Stimulated activated effector memory CD8-positive, alpha-beta T cell treated with anti-CD3 and anti-CD28 coated beads, Interleukin-12 subunit alpha, Interleukin-12 subunit beta, amount 100 ng/mL, for 72 hours (primary cell): Measurements from ENCODE around the gene NBPF1.
A peak's percentile ranks its signal among the peaks of the same experiment; 100 is the strongest.
"Not testable (repeated sequence)": the region's sequence is repeated elsewhere in the genome, so short reads cannot be mapped to it uniquely, and the experiment has no call there.

ENCODE experiments used
- ATAC-seq: fragments of 150-1000 bp; cut with Tn5 transposase; 2 replicates; pipeline ENCODE4 v1.10.0; 2021
- DNase-seq, 2 donors: peaks; one replicate each; pipeline ENCODE4 v3.0.0; 2021 to 2022; ENCODE audit warnings: low spot score in 2 of 2
- H3K27ac Mint-ChIP-seq: one replicate; pipeline ENCODE4 v1.8.0; 2022; ENCODE audit warnings: mild to moderate bottlenecking, mixed read lengths
- H3K36me3 Mint-ChIP-seq: one replicate; pipeline ENCODE4 v1.8.0; 2022; ENCODE audit warnings: mild to moderate bottlenecking, mixed read lengths
- H3K4me1 Mint-ChIP-seq: one replicate; pipeline ENCODE4 v1.8.0; 2022; ENCODE audit warnings: mixed read lengths
- H3K4me3 Mint-ChIP-seq: one replicate; pipeline ENCODE4 v1.8.0; 2022; ENCODE audit warnings: mild to moderate bottlenecking, mixed read lengths
- H3K9me3 Mint-ChIP-seq: one replicate; pipeline ENCODE4 v1.8.0; 2022; ENCODE audit warnings: mixed read lengths

Gene NBPF1

GRCh38 chr1:16617778-16618580 is 4.6 kb upstream of the NBPF1 start:
- H3K4me3 Mint-ChIP-seq = no peak overlapping the region
- ATAC-seq = no peak
- H3K4me1 Mint-ChIP-seq = no peaks in the 10 kb centered on the region
- no peak overlapping the region for H3K27ac Mint-ChIP-seq
- no peaks in the 10 kb centered on the region for H3K9me3 Mint-ChIP-seq
- H3K36me3 Mint-ChIP-seq = no peaks in the 10 kb centered on the region
- peak in 1 of 2 donors; percentile 40 for DNase-seq

GRCh38 chr1:16617114-16617631 is 3.8 kb upstream of the NBPF1 start:
- no peaks in the 10 kb centered on the region for H3K36me3 Mint-ChIP-seq
- no peak for ATAC-seq
- no peak overlapping the region for H3K4me3 Mint-ChIP-seq
- no peak overlapping the region for H3K27ac Mint-ChIP-seq
- H3K9me3 Mint-ChIP-seq = no peaks in the 10 kb centered on the region
- peak in 1 of 2 donors; percentile 57 for DNase-seq
- H3K4me1 Mint-ChIP-seq = no peaks in the 10 kb centered on the region

- H3K4me3 Mint-ChIP-seq = no peak overlapping the region
- H3K4me1 Mint-ChIP-seq = no peaks in the 10 kb centered on the region
- H3K36me3 Mint-ChIP-seq = no peaks in the 10 kb centered on the region
- peak in 1 of 2 donors; percentile 51 for DNase-seq
- H3K9me3 Mint-ChIP-seq = no peaks in the 10 kb centered on the region
- no peak for ATAC-seq
- H3K27ac Mint-ChIP-seq = no peak overlapping the region
Observed at GRCh38 chr1:16615253-16616252, 2.2 kb upstream of the NBPF1 start.

DNA sequence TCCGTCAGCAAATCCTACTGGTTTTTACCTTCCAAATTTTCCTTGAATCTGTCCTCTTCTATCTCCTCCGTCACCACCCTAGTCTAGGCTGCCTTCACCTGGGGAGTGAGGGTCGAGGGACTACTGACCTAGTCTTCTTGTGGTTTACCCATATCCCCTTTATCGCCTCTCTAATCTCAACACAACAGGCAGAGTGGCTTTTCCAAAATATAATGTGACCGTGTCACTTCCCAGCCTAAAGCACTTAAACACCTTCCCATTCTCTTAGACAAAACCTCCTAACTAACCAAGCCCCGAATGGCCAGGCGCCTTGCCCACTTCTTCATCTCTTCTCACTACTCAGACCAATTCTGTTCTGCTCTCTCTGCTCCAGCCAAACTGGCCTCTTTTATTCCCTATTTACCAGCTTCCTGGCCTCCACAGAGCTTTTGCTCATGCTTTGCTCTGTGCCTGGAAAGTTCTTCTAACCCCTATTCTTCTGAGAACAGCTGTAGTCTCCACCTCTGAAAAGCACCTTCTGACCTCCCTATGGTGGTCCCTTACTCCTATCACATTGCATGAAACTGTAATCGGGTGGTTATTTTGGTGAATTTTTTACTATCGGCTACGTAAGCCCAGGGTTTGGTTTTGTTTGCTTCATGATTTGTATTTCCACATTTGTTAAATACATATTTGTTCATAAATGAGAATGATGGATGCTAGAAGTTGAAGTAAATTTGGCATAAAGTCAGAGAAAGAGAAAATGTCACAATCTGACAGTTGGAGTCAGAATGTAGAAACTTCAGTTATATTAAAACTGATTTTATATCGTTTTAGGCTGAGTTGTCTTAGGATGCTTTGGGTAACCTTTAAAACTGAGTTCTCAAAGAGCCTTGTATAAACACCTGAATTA is 1.2 kb upstream of the NBPF1 start:
- no peak overlapping the region for H3K27ac Mint-ChIP-seq
- DNase-seq (peak in 1 of 2 donors; percentile 55), ATAC-seq (no peak)
- no peaks in the 10 kb centered on the region for H3K36me3 Mint-ChIP-seq
- no peaks in the 10 kb centered on the region for H3K4me1 Mint-ChIP-seq
- no peaks in the 10 kb centered on the region for H3K9me3 Mint-ChIP-seq
- H3K4me3 Mint-ChIP-seq = no peak overlapping the region

DNA sequence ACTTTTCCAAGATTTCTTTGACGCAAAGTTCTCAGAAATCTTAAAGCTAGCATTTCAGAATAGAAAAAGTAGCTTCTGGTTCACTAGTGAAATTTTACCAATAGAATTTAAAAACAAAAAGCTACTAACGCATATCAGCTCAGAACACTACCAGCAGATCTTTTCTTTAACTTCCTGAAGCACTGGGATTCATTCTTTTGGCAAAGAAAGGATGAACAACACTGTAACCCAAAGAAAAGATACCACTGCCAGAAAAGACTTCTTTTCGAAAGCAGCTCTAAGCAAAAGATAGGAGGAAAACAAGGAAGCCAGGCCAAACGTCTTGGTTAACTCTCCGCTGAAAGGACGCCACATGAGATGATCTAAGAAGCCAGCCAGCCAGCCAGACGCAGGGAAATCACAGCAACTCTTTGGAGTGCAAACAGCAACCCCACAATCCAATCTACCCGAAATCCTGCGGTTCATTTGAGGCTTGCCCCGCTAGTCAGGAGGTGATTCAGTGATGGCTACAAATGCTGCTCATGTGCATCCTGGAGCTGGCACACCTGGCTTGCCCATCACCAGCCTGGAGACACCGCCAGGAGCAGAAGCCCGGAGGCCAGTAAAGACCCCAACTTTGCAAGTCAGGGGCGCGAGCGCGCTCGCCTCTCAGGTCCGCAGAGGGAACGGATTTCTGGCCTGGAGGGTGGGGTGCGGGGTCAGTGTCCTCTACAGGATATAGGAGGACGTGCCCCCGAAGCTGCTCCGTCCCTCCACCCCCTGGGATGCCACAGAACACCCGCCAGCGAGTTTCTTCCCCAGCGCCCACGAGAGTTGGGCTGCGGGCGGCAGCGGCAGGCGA is 812 bp downstream of the NBPF1 start:
- Mint-ChIP-seq H3K9me3 (no peaks in the 10 kb centered on the region), H3K27ac (no peak overlapping the region), H3K4me3 (no peak overlapping the region), H3K4me1 (no peaks in the 10 kb centered on the region), H3K36me3 (no peaks in the 10 kb centered on the region)
- DNase-seq (peak; percentile 38 to 77), ATAC-seq (peak; percentile 14)

DNA sequence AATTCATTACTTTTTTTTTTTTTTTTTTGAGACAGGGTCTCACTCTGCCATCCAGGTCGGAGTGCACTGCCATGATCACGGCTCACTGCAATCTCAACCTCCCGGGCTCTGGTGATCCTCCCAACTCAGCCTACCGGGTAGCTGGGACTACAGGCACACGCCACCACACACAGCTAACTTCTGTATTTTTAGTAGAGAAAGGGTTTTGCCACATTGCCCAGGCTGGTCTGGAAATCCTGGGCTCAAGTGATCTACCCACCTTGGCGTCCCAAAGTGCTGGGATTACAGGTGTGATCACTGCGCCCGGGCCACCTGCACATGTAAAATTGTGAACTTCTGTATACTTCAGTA is 1.4 kb downstream of the NBPF1 start:
- H3K36me3 Mint-ChIP-seq, H3K9me3 Mint-ChIP-seq, H3K27ac Mint-ChIP-seq, H3K4me3 Mint-ChIP-seq, H3K4me1 Mint-ChIP-seq, ATAC-seq: not testable (repeated sequence)
- DNase-seq = peak in 1 of 2 donors; percentile 52

DNA sequence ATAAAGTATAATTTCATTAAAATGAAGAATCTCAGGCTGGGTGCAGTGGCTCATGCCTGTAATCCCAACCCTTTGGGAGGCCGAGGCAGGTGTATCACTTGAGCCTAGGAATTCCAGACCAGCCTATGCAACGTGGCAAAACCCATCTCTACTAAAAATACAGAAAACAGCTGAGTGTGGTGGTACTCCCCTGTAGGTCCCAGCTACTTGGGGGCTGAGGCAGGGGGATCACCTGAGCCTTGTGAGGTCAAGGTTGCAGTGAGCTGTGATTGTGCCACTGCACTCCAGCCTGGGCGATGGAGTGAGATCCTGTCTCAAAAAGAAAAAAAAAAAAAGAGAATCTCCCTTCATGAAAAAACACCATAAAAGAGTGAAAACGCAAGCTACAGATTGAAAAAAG is 2.2 kb downstream of the NBPF1 start:
- peak in 1 of 2 donors; percentile 47 for DNase-seq
- not testable (repeated sequence) for H3K9me3 Mint-ChIP-seq, H3K27ac Mint-ChIP-seq, H3K4me1 Mint-ChIP-seq, H3K4me3 Mint-ChIP-seq, H3K36me3 Mint-ChIP-seq, ATAC-seq

GRCh38 chr1:16610553-16610952 is 2.8 kb downstream of the NBPF1 start:
- not testable (repeated sequence) for H3K9me3 Mint-ChIP-seq, H3K4me3 Mint-ChIP-seq, H3K27ac Mint-ChIP-seq, ATAC-seq, H3K4me1 Mint-ChIP-seq, H3K36me3 Mint-ChIP-seq
- DNase-seq = peak in 1 of 2 donors; percentile 45

DNA sequence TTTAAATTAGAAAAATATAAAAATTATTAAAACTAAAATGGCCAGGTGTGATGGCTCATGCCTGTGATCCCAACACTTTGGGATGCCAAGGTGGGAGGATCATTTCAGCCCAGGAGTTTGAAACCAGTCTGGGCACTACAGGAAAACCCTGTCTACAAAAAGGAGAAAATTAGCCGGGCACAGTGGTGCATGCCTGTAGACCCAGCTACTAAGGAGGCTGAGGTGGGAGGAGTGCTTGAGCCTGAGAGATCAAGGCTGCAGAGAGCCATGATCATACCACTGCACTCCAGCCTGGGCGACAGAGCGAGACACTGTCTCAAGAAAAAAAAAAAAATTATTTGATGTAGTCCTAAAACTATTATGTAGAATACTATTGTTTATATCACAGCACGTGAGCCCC is 3.6 kb downstream of the NBPF1 start:
- H3K9me3 Mint-ChIP-seq, H3K27ac Mint-ChIP-seq, H3K36me3 Mint-ChIP-seq, DNase-seq, ATAC-seq, H3K4me3 Mint-ChIP-seq, H3K4me1 Mint-ChIP-seq: not testable (repeated sequence)

DNA sequence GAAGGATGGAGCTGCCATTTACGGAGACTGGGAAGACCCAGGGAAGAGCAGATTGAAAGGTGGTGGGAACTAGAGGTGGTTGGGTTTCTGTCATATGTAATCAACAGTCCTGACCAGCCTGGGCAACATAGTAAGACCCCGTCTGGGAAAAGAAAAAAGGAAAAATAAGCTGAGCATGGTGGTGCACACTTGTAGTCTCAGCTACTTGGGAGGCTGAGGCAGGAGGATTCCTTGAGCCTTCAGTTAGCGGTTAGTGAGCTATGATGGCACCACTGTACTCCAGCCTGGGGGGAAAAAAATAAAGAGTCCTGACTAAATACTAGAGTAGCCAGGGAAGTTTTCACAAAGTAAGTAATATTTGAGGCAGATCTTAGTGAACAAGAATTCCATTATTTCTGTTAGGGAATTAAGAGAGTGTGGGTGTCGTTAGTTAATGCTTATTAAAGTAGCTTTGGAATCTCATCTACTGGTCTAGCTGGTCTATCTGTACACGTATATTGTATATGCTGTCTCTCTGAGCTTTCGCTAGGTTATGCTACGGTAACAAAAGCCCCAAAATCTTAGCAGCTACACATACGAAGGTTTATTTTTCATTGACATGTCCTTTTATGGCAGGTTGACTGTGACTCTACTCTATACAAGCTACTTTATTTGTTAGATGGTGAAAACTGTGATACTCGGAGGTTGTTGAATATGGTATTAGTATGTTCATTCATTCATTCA is 4.4 kb downstream of the NBPF1 start:
- no peak for ATAC-seq
- Mint-ChIP-seq H3K4me1 (no peaks in the 10 kb centered on the region), H3K27ac (no peak overlapping the region), H3K36me3 (no peaks in the 10 kb centered on the region), H3K4me3 (no peak overlapping the region), H3K9me3 (no peaks in the 10 kb centered on the region)
- no peak for DNase-seq

GRCh38 chr1:16607853-16608815 is 5.2 kb downstream of the NBPF1 start:
- H3K4me1 Mint-ChIP-seq, H3K27ac Mint-ChIP-seq, H3K4me3 Mint-ChIP-seq, DNase-seq, ATAC-seq, H3K9me3 Mint-ChIP-seq, H3K36me3 Mint-ChIP-seq: not testable (repeated sequence)

GRCh38 chr1:16607433-16607851 is 5.9 kb downstream of the NBPF1 start:
- Mint-ChIP-seq H3K36me3 (no peaks in the 10 kb centered on the region), H3K4me1 (no peaks in the 10 kb centered on the region), H3K9me3 (no peaks in the 10 kb centered on the region), H3K4me3 (no peak overlapping the region), H3K27ac (no peak overlapping the region)
- DNase-seq = peak in 1 of 2 donors; percentile 13
- ATAC-seq = no peak
